Right renal cortex interstitium (tissue), 3 donors: Measurements from ENCODE around the gene ZFP64. TPM values are rescaled to one million over a fixed set of nuclear protein-coding genes. Genes with fewer than 3 reads are reported as not detected.
A peak's percentile ranks its signal among the peaks of the same experiment; 100 is the strongest.
"Not testable (repeated sequence)": the region's sequence is repeated elsewhere in the genome, so short reads cannot be mapped to it uniquely, and the experiment has no call there.

ENCODE experiments used
- DNase-seq, 3 donors: peaks; one replicate each; pipeline ENCODE4 v3.0.0-alpha.2; 2013; ENCODE audit warnings: low read depth in 3 of 3, low spot score in 2 of 3
- polyA plus RNA-seq, 3 donors: library from polyadenylated mRNA; unstranded; fragments of 120-200 nt; gene quantifications; one replicate each; pipeline ENCODE4 v1.2.1, GENCODE V29; 2013; ENCODE audit not compliant: insufficient read length in 3 of 3

ZFP64 gene
- polyA plus RNA-seq, 3 donors: 19.9 to 21.2 (median 21.1) TPM

GRCh38 chr20:52166150-52166549 is 25.4 kb downstream of the ZFP64 start:
- no peak for DNase-seq

GRCh38 chr20:52160621-52161204 is 30.9 kb downstream of the ZFP64 start:
- no peak for DNase-seq

GRCh38 chr20:52160049-52160570 is 31.5 kb downstream of the ZFP64 start:
- no peak for DNase-seq

- DNase-seq: no peak
Observed at GRCh38 chr20:52154575-52154974, 37.0 kb downstream of the ZFP64 start.

GRCh38 chr20:52153896-52154295 is 37.7 kb downstream of the ZFP64 start:
- DNase-seq: no peak

- no peak for DNase-seq
Observed at GRCh38 chr20:52152921-52153320, 38.7 kb downstream of the ZFP64 start.

- DNase-seq: no peak
Observed at GRCh38 chr20:52152416-52152815, 39.2 kb downstream of the ZFP64 start.

GRCh38 chr20:52150440-52151258 is 40.9 kb downstream of the ZFP64 start:
- DNase-seq: peak; percentile 23 to 40 (median 29)

GRCh38 chr20:52145587-52145986 is 46.0 kb downstream of the ZFP64 start:
- no peak for DNase-seq

- DNase-seq: no peak
Observed at GRCh38 chr20:52143277-52143676, 48.3 kb downstream of the ZFP64 start.

- no peak for DNase-seq
Observed at GRCh38 chr20:52142757-52143156, 48.8 kb downstream of the ZFP64 start.

- no peak for DNase-seq
Observed at GRCh38 chr20:52139986-52140385, 51.6 kb downstream of the ZFP64 start.

GRCh38 chr20:52137850-52138249 is 53.7 kb downstream of the ZFP64 start:
- DNase-seq: no peak

GRCh38 chr20:52133714-52134113 is 57.9 kb downstream of the ZFP64 start:
- not testable (repeated sequence) for DNase-seq

GRCh38 chr20:52132337-52132736 is 59.2 kb downstream of the ZFP64 start:
- no peak for DNase-seq

- no peak for DNase-seq
Observed at GRCh38 chr20:52131048-52131643, 60.4 kb downstream of the ZFP64 start.

GRCh38 chr20:52130406-52130805 is 61.2 kb downstream of the ZFP64 start:
- no peak for DNase-seq

- no peak for DNase-seq
Observed at GRCh38 chr20:52129611-52130010, 62.0 kb downstream of the ZFP64 start.

- DNase-seq: no peak
Observed at GRCh38 chr20:52127309-52127708, 64.3 kb downstream of the ZFP64 start.

GRCh38 chr20:52124821-52125220 is 66.8 kb downstream of the ZFP64 start:
- no peak for DNase-seq

GRCh38 chr20:52118696-52119095 is 72.9 kb downstream of the ZFP64 start:
- no peak for DNase-seq
